ENCODE data around the gene KASH5.
"Not testable (repeated sequence)": the region's sequence is repeated elsewhere in the genome, so short reads cannot be mapped to it uniquely, and the experiment has no call there.

KASH5 gene

DNA sequence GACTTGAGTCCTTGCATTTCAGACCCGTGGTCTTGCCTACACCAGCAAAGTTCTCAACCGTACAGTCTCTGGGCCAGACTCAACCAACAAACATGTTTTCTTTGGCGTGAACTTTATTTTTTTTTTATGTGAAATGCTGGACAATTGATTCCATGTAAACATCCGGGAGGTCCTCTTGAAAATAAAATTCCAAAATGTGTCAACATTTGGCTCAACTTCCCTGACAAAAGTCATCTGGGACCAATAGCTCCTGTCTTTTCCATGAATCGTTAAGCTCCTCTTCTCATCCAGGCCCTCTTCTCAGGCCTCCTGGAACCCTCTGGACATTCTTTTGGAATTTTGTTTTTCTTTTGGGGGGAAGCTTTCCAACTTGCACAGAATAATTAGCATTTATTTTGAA, 67.7 kb downstream of the KASH5 start:
- DNase-seq (ENCODE audit: low spot score): no peak

DNA sequence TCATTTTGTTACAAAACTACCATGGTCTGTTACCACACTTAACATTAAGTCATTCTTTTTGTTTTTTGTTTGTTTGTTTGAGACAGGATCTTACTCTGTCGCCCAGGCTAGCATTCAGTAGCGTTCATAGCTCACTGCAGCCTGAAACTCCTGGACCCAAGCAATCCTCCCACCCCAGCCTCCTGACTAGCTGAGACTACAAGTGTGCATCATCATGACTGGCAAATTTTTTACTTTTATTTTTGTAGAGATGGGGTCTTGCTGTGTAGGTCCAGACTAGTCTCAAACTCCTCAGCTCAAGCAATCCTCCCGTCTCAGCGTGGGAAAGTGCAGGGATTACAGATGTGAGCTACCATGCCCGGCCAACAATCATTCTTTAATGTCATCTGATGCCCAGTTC, 68.3 kb downstream of the KASH5 start:
- no peak for DNase-seq (ENCODE audit: low spot score)

DNA sequence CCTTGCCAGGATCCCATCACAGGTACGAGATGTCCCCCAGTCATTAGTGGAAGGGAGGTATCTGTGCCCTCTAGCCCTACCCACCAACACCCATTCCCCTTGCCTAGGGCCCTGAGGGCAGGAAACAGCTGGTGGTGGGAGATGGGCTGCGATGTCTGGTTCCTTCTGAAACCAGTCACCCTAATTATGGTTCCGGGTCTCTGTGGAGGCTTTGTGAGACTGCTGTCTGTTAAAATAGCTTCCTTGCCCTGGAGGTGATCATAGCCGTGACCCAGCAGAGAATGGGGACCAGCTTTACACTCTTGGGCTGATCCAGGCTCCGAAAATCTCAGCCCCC, 70.5 kb downstream of the KASH5 start:
- no peak for DNase-seq (ENCODE audit: low spot score)

DNA sequence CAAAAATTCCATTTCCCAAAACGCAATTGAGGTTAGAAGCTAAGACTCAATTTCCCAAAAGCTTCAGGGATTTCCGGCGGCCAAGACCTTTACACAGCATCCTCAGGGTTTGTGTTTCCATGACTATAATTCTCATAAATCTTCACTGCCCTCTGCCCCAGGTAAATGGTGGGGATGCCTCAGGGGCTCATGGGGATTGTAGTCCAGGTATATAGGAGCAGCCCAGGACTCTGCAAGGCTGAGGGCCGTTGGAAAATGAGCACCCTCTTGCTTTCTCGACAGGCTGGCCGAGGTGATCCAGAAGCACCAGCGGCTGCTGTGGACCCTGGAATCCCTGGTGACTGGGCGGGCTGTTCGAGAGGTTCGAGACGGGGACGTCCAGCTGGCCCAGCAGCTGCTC, 71.3 kb downstream of the KASH5 start:
- DNase-seq (ENCODE audit: low spot score): no peak

DNA sequence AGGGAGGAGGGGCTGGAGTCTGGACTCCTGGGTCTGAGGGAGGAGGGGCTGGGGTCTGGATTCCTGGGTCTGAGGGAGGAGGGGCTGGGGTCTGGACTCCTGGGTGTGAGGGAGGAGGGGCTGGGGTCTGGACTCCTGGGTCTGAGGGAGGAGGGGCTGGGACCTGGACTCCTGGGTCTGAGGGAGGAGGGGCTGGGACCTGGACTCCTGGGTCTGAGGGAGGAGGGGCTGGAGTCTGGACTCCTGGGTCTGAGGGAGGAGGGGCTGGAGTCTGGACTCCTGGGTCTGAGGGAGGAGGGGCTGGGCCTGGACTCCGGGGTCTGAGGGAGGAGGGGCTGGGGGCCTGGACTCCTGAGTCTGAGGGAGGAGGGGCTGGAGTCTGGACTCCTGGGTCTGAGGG, 73.1 kb downstream of the KASH5 start:
- not testable (repeated sequence) for DNase-seq (ENCODE audit: low spot score)

DNA sequence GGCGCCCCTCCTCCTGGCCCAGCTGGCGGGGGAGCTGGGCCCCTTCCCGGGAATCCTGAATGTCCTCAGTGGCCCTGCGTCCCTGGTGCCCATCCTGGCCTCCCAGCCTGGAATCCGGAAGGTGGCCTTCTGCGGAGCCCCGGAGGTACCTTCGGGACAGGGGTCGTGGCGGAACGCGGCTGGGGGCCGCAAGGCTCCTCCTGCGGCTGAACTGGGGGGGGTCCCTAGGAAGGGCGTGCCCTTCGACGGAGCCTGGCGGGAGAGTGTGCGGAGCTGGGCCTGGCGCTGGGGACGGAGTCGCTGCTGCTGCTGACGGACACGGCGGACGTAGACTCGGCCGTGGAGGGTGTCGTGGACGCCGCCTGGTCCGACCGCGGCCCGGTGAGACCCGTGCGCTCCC, 73.6 kb downstream of the KASH5 start:
- DNase-seq (ENCODE audit: low spot score): no peak

DNA sequence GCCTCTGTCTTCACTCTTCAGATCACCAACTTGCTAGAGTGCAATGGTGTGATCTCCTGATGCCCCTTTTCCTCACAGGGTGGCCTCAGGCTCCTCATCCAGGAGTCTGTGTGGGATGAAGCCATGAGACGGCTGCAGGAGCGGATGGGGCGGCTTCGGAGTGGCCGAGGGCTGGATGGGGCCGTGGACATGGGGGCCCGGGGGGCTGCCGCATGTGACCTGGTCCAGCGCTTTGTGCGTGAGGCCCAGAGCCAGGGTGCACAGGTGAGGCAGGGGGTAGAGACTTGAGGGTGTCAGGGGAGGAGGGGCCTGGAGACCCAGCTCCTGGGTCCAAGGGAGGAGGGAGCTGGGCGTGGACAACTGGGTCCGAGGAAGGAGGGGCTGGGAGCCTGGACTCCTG, 74.4 kb downstream of the KASH5 start:
- DNase-seq (ENCODE audit: low spot score): no peak

DNA sequence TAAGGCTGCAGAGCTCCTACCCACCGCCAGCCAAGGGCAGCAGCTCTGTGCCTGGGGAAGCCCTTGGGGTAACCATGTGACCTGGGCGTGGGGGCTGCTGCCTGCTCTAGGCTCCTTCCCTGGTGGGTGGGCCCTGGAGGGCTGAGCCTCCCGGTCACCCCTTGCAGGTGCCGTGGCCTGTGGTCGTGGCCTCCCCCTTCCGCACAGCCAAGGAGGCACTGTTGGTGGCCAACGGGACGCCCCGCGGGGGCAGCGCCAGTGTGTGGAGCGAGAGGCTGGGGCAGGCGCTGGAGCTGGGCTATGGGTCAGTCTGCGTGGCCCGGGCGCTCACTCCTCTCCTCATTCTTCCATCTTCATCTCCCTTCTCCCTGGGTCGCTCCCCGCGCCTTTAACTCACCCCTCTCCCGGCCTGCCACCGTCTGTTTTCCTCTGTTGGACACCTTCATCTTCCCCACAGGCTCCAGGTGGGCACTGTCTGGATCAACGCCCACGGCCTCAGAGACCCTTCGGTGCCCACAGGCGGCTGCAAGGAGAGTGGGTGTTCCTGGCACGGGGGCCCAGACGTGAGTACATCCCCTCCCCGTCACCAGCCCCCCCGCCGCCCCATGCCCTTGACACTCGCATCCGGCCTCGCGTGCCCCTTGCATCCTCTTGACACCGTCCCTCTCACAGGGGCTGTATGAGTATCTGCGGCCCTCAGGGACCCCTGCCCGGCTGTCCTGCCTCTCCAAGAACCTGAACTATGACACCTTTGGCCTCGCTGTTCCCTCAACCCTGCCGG, 76.1 kb downstream of the KASH5 start:
- no peak for DNase-seq (ENCODE audit: low spot score)

DNA sequence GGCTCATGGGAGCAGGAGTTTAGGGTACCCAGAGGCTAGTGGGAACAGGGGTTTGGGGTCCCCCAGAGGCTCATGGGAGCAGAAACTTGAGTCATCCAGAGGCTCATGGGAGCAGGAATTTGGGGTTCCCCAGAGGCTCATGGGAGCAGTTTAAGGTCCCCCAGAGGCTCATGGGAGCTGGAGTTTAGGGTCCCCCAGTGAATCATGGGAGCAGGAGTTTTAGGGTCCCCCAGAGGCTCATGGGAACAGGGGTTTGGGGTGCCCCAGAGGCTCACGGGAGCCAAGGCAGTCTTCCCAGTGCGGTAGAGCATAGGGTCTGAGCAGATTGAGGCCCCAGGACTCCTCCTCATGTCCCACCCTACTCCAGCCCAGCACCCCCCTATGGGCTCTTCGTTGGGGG, 77.3 kb downstream of the KASH5 start:
- no peak for DNase-seq (ENCODE audit: low spot score)

Data from globus pallidus (tissue), 1 donor.